TTC549 (cell line): ENCODE data around the gene PRKG1.

ENCODE experiments used
- FAIRE-seq: peaks from 2 replicates; lab custom pipeline; 2012; peaks lifted over from hg19 to GRCh38; lab: Jason Lieb, UNC

PRKG1 gene

GRCh38 chr10:51821745-51822144 is 747.5 kb downstream of the PRKG1 start:
- no peak for FAIRE-seq

GRCh38 chr10:51832652-51833383 is 758.5 kb downstream of the PRKG1 start:
- no peak for FAIRE-seq

- no peak for FAIRE-seq
Observed at GRCh38 chr10:51834548-51834947, 760.3 kb downstream of the PRKG1 start.

GRCh38 chr10:51838471-51838870 is 764.2 kb downstream of the PRKG1 start:
- FAIRE-seq: no peak

- no peak for FAIRE-seq
Observed at GRCh38 chr10:51843966-51844365, 769.7 kb downstream of the PRKG1 start.

- no peak for FAIRE-seq
Observed at GRCh38 chr10:51846856-51847506, 772.7 kb downstream of the PRKG1 start.

GRCh38 chr10:51852297-51852696 is 778.0 kb downstream of the PRKG1 start:
- FAIRE-seq: no peak

- no peak for FAIRE-seq
Observed at GRCh38 chr10:51857305-51857704, 783.0 kb downstream of the PRKG1 start.

DNA sequence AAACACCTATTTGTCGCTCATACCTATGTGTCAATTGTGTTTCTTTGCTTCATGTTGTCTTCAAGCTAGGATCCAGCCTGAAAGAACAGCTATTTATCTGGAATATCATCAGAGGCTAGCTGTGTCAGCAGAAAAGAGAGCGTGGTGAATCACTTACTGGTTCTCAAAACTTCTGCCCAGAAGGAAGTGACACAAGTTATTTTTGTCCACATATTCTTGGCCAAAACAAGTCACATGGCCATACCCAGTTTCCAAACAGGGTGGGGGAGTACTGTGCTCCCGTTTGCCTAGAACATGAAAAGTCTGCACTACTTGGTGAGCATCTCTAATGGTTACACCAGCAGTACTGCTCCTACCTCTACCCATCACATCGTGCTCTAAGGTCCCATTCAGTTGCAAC is 786.0 kb downstream of the PRKG1 start:
- no peak for FAIRE-seq

- FAIRE-seq: no peak
Observed at GRCh38 chr10:51861051-51861450, 786.8 kb downstream of the PRKG1 start.

GRCh38 chr10:51861731-51862130 is 787.4 kb downstream of the PRKG1 start:
- FAIRE-seq: no peak

DNA sequence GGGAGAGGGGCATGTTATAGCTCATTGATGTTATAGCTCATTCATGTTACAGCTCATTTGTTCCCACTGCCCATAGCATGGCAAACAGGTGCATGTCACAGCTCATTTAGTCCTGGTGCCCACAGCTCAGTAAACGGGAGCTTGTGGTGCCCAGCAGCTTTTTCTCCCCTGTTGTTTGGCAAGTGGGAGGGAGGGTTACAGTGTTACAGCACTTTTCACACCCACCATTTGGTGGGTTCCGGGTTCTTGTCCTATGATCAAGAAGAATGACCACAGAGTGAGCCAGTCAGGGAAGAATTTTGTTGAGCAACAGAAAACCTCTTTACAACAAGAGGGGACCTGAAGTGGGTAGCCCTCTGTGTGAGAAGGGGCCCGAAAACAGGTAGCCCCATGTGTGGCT is 787.9 kb downstream of the PRKG1 start:
- FAIRE-seq: no peak

- FAIRE-seq: no peak
Observed at GRCh38 chr10:51867956-51868355, 793.7 kb downstream of the PRKG1 start.

- FAIRE-seq: no peak
Observed at GRCh38 chr10:51874131-51874530, 799.8 kb downstream of the PRKG1 start.

DNA sequence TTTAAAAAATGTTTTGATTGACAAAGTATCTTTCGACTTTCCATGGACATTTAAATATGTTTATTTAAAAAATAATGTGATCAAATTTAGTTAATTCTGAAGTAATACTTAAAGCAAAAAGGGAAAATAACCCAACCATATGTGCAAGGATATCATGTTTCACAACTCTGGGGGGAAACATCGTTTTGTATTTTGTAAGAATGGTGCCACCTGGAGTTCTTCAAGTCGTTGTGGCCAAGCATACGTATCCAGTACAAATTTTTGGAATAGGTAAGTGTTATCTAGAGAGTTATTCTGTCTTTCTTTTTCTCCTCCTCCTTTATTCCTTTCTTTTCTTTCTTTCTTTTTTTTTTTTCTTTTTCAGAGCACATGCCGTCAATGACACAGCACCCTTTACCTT is 801.3 kb downstream of the PRKG1 start:
- FAIRE-seq: no peak

DNA sequence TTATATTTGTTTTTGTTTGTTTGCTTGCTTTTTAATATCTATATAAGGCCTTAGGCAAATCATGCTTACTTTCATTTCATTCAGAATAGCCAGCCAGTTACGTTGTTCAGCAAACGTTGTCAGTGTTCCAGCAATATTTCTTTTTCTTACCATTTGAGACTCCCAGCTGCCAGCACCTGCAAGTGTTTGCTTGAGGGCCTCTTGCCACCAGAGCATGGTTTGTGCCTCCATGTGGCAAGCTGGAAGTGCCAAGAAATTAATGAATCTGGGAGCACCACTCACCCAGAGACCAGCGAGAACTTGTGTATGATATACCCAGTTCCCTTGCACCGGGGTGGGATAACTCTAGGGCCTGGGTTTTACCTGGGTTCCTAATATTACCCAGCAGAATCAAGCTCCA is 802.2 kb downstream of the PRKG1 start:
- FAIRE-seq: no peak

GRCh38 chr10:51876979-51877378 is 802.7 kb downstream of the PRKG1 start:
- FAIRE-seq: no peak

- FAIRE-seq: no peak
Observed at GRCh38 chr10:51877636-51878035, 803.3 kb downstream of the PRKG1 start.

GRCh38 chr10:51878695-51879094 is 804.4 kb downstream of the PRKG1 start:
- no peak for FAIRE-seq

GRCh38 chr10:51879238-51879637 is 805.0 kb downstream of the PRKG1 start:
- no peak for FAIRE-seq

DNA sequence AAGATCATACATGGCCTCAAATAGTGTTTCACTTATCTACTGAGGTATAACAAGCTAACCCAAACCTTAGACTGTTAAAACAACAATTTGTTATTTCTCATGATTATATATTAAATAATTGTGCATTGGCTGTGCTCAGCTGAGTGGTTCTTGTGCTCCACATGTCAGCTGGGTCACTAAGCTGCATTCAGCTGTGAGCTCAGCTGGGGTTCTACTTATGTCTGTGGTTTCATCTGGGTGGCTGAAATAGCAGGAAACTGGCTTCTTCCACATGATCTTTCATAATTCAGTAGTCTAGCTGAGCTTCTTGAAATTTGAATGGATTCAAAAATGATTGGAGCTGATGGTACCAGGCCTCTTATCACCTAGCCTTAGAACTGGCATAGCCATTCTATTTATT is 806.9 kb downstream of the PRKG1 start:
- no peak for FAIRE-seq

DNA sequence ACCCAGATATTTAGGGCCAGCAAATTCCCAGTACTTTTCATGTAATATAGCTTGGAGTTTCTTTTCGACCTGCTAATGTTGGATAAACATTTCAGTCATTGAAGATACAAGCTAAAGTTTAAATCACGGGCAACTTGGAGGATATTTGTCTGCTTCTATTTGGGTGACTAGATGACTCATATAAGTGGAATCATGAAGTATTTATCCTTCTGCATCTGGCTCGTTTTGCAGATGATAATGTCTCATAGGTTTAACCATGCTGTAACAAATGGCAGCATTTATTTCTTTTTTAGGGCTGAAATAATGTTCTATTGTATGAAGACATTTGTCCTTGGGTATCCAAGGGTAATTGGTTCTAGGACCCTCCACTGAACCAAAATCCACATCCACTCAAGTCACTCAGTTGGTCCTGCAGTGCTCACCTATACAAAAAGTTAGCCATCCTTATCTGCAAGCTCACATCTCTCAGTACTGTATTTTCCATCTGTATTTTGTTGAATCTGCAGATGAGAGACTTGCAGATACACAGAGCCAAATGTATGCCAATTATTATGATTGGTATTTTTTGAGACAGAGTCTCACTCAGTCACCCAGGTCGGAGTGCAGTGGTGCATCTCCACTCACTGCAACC is 812.3 kb downstream of the PRKG1 start:
- FAIRE-seq: no peak

DNA sequence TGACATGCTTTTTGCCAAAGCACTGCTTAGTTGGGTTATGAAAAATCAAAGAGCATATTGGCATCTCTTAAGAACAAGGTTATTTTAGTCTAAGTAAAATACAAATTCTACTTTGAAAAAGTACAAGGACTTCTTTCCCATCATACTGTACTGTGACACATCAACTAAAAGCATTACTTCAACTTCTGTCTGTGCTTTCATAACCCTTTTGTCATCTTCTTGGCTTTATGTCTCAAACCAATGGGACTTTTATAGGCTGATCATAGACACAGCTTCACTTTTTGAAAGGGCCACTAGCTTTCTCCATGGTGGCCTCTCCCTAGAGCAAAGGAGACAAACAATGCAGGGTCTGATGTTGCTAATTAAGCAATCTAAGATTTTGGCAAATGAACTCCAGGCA is 814.0 kb downstream of the PRKG1 start:
- FAIRE-seq: no peak

- FAIRE-seq: no peak
Observed at GRCh38 chr10:51892313-51892712, 818.0 kb downstream of the PRKG1 start.
